H1 (cell line): ENCODE data around the gene MRPL54. TPM values are rescaled to one million over a fixed set of nuclear protein-coding genes. Genes with fewer than 3 reads are reported as not detected.

ENCODE experiments used
- CTCF ChIA-PET: fragments of 300-600 bp; sonication (Branson Sonifier 250); formaldehyde crosslinking; loops from one replicate; lab custom pipeline; 2021; ENCODE audit not compliant: partially characterized antibody; lab: Charles Lee
- POLR2A ChIA-PET: fragments of 300-600 bp; sonication (Branson Sonifier 250); formaldehyde crosslinking; loops from one replicate; lab custom pipeline; 2021; ENCODE audit warnings: inconsistent platforms; ENCODE audit not compliant: partially characterized antibody; lab: Charles Lee
- DNase-seq, 2 experiments: peaks; one replicate each; pipeline versions ENCODE4 v3.0.0 to v3.0.0-alpha.2; 2010 to 2022; ENCODE audit warnings: low spot score in 2 of 2, low read depth in 1 of 2, mixed read lengths in 1 of 2
- FAIRE-seq: peaks from 2 replicates; lab custom pipeline; 2011; peaks lifted over from hg19 to GRCh38; lab: Jason Lieb, UNC
- H2AFZ ChIP-seq: 2 replicates; pipeline ENCODE4 v1.8.1; 2012; ENCODE audit warnings: low read length, inconsistent platforms
- H2AK5ac ChIP-seq: 2 replicates; pipeline ENCODE4 v1.6.1; 2013; ENCODE audit warnings: low read depth, low read length
- H2BK120ac ChIP-seq: replicated peaks from 2 replicates; pipeline ENCODE3; 2013; ENCODE audit warnings: low read depth, low read length, inconsistent platforms
- H2BK12ac ChIP-seq: 2 replicates; pipeline ENCODE4 v1.6.1; 2013; ENCODE audit warnings: low read depth, low read length
- H2BK15ac ChIP-seq: 2 replicates; pipeline ENCODE4 v1.6.1; 2013; ENCODE audit warnings: low read length
- H2BK20ac ChIP-seq: 2 replicates; pipeline ENCODE4 v1.6.1; 2013; ENCODE audit warnings: low read length
- H2BK5ac ChIP-seq: 2 replicates; pipeline ENCODE4 v1.6.1; 2013; ENCODE audit warnings: low read depth, low read length
- H3K14ac ChIP-seq: 2 replicates; pipeline ENCODE4 v1.6.1; 2013; ENCODE audit warnings: inconsistent platforms; ENCODE audit not compliant: insufficient read length
- H3K18ac ChIP-seq: 2 replicates; pipeline ENCODE4 v1.6.1; 2013; ENCODE audit warnings: low read length; ENCODE audit errors: extremely low read depth
- H3K23ac ChIP-seq: 2 replicates; pipeline ENCODE4 v1.6.1; 2013; ENCODE audit warnings: inconsistent platforms; ENCODE audit not compliant: insufficient read length
- H3K23me2 ChIP-seq: 2 replicates; pipeline ENCODE4 v1.6.1; 2013; ENCODE audit warnings: low read depth, low read length
- H3K27ac ChIP-seq: 2 replicates; pipeline ENCODE4 v1.6.1; 2011; ENCODE audit warnings: low read depth, low read length, inconsistent platforms
- H3K27me3 ChIP-seq, 4 experiments: replicated peaks in 1 of 4; 1 replicate in 1 of 4; 2 replicates in 3 of 4; pipeline versions ENCODE4 v1.6.1 to v1.8.1; 2011 to 2013; ENCODE audit warnings: low read length in 3 of 4, mild to moderate bottlenecking in 3 of 4, inconsistent platforms in 2 of 4, mixed read lengths in 2 of 4, moderate library complexity in 1 of 4; ENCODE audit not compliant: control insufficient read depth in 3 of 4, insufficient read depth in 3 of 4; ENCODE audit errors: extremely low read depth in 1 of 4
- H3K36me3 ChIP-seq, 4 experiments: 2 replicates each; pipeline versions ENCODE4 v1.6.1 to v1.8.1; 2011 to 2013; ENCODE audit warnings: mild to moderate bottlenecking in 4 of 4, low read length in 3 of 4, moderate library complexity in 2 of 4, control low read depth in 1 of 4, inconsistent platforms in 1 of 4; ENCODE audit not compliant: insufficient read depth in 4 of 4, control insufficient read depth in 2 of 4
- H3K4ac ChIP-seq: replicated peaks from 2 replicates; pipeline ENCODE3; 2013; ENCODE audit warnings: low read length, low read depth, mixed read lengths, inconsistent platforms; ENCODE audit not compliant: insufficient read length
- H3K4me1 ChIP-seq, 4 experiments: replicated peaks in 1 of 4; 1 replicate in 1 of 4; 2 replicates in 3 of 4; pipeline versions ENCODE4 v1.6.1 to v1.8.1; 2011 to 2013; ENCODE audit warnings: low read length in 3 of 4, inconsistent platforms in 2 of 4, mixed read lengths in 1 of 4; ENCODE audit not compliant: insufficient read depth in 4 of 4, control insufficient read depth in 3 of 4
- H3K4me2 ChIP-seq, 2 experiments: 2 replicates each; pipeline versions ENCODE4 v1.6.1 to v1.8.1; 2011 to 2013; ENCODE audit warnings: low read depth in 2 of 2, low read length in 2 of 2, control low read depth in 1 of 2, inconsistent platforms in 1 of 2, mild to moderate bottlenecking in 1 of 2; ENCODE audit not compliant: insufficient read depth in 1 of 2
- H3K4me3 ChIP-seq, 4 experiments: fragments of 200-600, 300-600 bp in 1 of 4; sonication (generic), shearing (Covaris generic), sonication (Bioruptor Twin) in 1 of 4; 2 replicates each; pipeline versions ENCODE4 v1.5.1 to v1.8.1; 2011 to 2016; ENCODE audit warnings: low read length in 4 of 4, low read depth in 3 of 4, control low read depth in 2 of 4, inconsistent platforms in 2 of 4, mild to moderate bottlenecking in 2 of 4, mixed read lengths in 1 of 4, moderate library complexity in 1 of 4; ENCODE audit not compliant: insufficient read depth in 2 of 4; ENCODE audit errors: extremely low read depth in 1 of 4
- H3K56ac ChIP-seq: replicated peaks from 2 replicates; pipeline ENCODE3; 2013; ENCODE audit warnings: low read depth, mild to moderate bottlenecking, mixed read lengths, low read length, inconsistent platforms; ENCODE audit not compliant: insufficient read length
- H3K79me1 ChIP-seq: 2 replicates; pipeline ENCODE4 v1.6.1; 2013; ENCODE audit warnings: low read depth, low read length, control low read depth
- H3K79me2 ChIP-seq, 2 experiments: 2 replicates each; pipeline versions ENCODE4 v1.6.1 to v1.8.1; 2012 to 2013; ENCODE audit warnings: low read length in 2 of 2, mild to moderate bottlenecking in 2 of 2, inconsistent platforms in 1 of 2; ENCODE audit not compliant: insufficient read depth in 2 of 2, control insufficient read depth in 1 of 2
- H3K9ac ChIP-seq, 4 experiments: replicated peaks in 1 of 4; 1 replicate in 1 of 4; 2 replicates in 3 of 4; pipeline versions ENCODE4 v1.6.1 to v1.8.1; 2011 to 2013; ENCODE audit warnings: low read depth in 3 of 4, low read length in 3 of 4, control low read depth in 2 of 4, mild to moderate bottlenecking in 2 of 4, moderate library complexity in 2 of 4, inconsistent platforms in 1 of 4; ENCODE audit errors: extremely low read depth in 1 of 4
- H3K9me3 ChIP-seq, 2 experiments: 2 replicates each; pipeline versions ENCODE4 v1.6.1 to v1.8.1; 2012 to 2013; ENCODE audit warnings: mild to moderate bottlenecking in 2 of 2, moderate library complexity in 2 of 2, control low read depth in 1 of 2, inconsistent platforms in 1 of 2, low read depth in 1 of 2, low read length in 1 of 2, mixed read lengths in 1 of 2; ENCODE audit not compliant: insufficient read depth in 2 of 2
- H4K20me1 ChIP-seq, 2 experiments: replicated peaks in 1 of 2; 2 replicates each; pipeline versions ENCODE3 to v1.8.1; 2011 to 2013; ENCODE audit warnings: inconsistent platforms in 2 of 2, low read length in 2 of 2, mild to moderate bottlenecking in 1 of 2; ENCODE audit not compliant: insufficient read depth in 2 of 2, control insufficient read depth in 1 of 2
- H4K5ac ChIP-seq: 2 replicates; pipeline ENCODE4 v1.6.1; 2013; ENCODE audit warnings: low read length, low read depth, mixed read lengths, inconsistent platforms; ENCODE audit not compliant: insufficient read length
- H4K8ac ChIP-seq: 2 replicates; pipeline ENCODE4 v1.8.0; 2013; ENCODE audit warnings: mild to moderate bottlenecking, moderate library complexity, low read length, inconsistent platforms; ENCODE audit not compliant: insufficient read depth; ENCODE audit errors: extremely low read depth
- H4K91ac ChIP-seq: replicated peaks from 2 replicates; pipeline ENCODE3; 2013; ENCODE audit warnings: low read length, mixed read lengths, inconsistent platforms; ENCODE audit not compliant: insufficient read length
- BACH1 ChIP-seq: IDR thresholded peaks from 2 replicates; pipeline ENCODE4 v1.6.1; 2012; ENCODE audit warnings: low read length, improper control_type of control experiment
- GTF2F1 ChIP-seq: IDR thresholded peaks from 2 replicates; pipeline ENCODE4 v1.6.1; 2012; ENCODE audit warnings: low read depth, low read length, improper control_type of control experiment, borderline replicate concordance
- HDAC6 ChIP-seq: IDR thresholded peaks from one replicate; pipeline ENCODE4 v1.7.1; 2012; ENCODE audit warnings: low read depth, mild to moderate bottlenecking, inconsistent platforms, low read length, moderate library complexity
- TBP ChIP-seq: IDR thresholded peaks from 2 replicates; pipeline ENCODE4 v1.6.1; 2011; ENCODE audit warnings: low read depth, low read length, improper control_type of control experiment
- WGBS, 2 experiments: shearing (Covaris generic) in 1 of 2; methylation state at CpG; one replicate each; pipeline versions ENCODE4 v1.1.6 to v1.1.7; 2013 to 2015; ENCODE audit warnings: low lambda C conversion rate in 2 of 2, mixed read lengths in 2 of 2, inconsistent platforms in 1 of 2, low coverage in 1 of 2, missing lambda C conversion rate in 1 of 2; ENCODE audit not compliant: insufficient replicate concordance in 2 of 2, insufficient coverage in 1 of 2, insufficient read length in 1 of 2; ENCODE audit errors: extremely low coverage in 1 of 2, missing lambda C conversion rate in 1 of 2; 5-methylcytosine and 5-hydroxymethylcytosine counted together
- polyA plus RNA-seq, 7 experiments: library from polyadenylated mRNA; depleted of rRNA in 3 of 7; stranded (reverse) in 5 of 7; unstranded in 2 of 7; fragments of >200 nt in 5 of 7; fragments of 200-250 nt in 2 of 7; gene quantifications; 1 replicate in 5 of 7; 2 replicates in 1 of 7; 4 replicates in 1 of 7; pipeline versions ENCODE4 v1.2.1 to v1.2.3, GENCODE V29; 2011 to 2013; ENCODE audit warnings: missing spikeins in 2 of 7, mixed read lengths in 2 of 7
- total RNA-seq: library from RNA; stranded (reverse); fragmentation: NEBNext Ultra II Directional; extraction: Animal tissue kit (Norgen Biotek cat#: 25700); gene quantifications from 2 replicates; pipeline ENCODE4 v1.2.1, GENCODE V29; 2021

MRPL54 gene
- total and polyA plus RNA-seq, 2 of the 8 experiments (the other 6 are each of a cell fraction or from before 2014, with no cell fraction given) = 63.8 to 72.8 TPM

GRCh38 chr19:3788996-3789778, 26.7 kb downstream of the MRPL54 start:
- no peak overlapping the region for H3K4me3 ChIP-seq
- H2BK5ac ChIP-seq = no peak overlapping the region
- no peak overlapping the region for H2BK120ac ChIP-seq
- H3K27me3 ChIP-seq = peaks cover 0 to 17% (median 8%) of the 10 kb centered on the region in 4 experiments; a peak in 6 of 7 replicates
- no peak overlapping the region for H4K91ac ChIP-seq
- no peak overlapping the region for H3K27ac ChIP-seq
- DNase-seq (peak in 1 of 2 experiments; percentile 44), FAIRE-seq (no peak)
- H3K23me2 ChIP-seq = peaks cover 7% of the 10 kb centered on the region; the same call in 1 of the 2 replicates
- no peak overlapping the region for H4K5ac ChIP-seq
- TF ChIP-seq BACH1 (no peak), GTF2F1 (no peak), TBP (no peak), HDAC6 (no peak)
- peaks cover 0 to 9% (median 1%) of the 10 kb centered on the region in 4 experiments; a peak in 3 of 7 replicates for H3K4me1 ChIP-seq
- 77% methylated on average over 15 of the region's 16 CpGs; no CpG with 5 or more reads in 1 of the 2 experiments for WGBS, 2 experiments
- ChIA-PET POLR2A (interaction anchor here (0.7 to 1.7 kb wide), 3 partner anchors 10 to 243 kb away, joined by 4 to 7 read pairs (median 5); partner anchors contain the start of gene EEF2), CTCF (interaction anchor here (0.6 to 2.0 kb wide), 6 partner anchors 9 to 60 kb away, joined by 3 to 9 read pairs (median 4); partner anchors contain the start of gene MRPL54)
- no peak overlapping the region for H2AFZ ChIP-seq
- H4K8ac ChIP-seq = no peak overlapping the region; the same call in none of the 2 replicates
- H2BK20ac ChIP-seq = no peak overlapping the region
- no peak overlapping the region for H2BK15ac ChIP-seq
- H3K14ac ChIP-seq = no peak overlapping the region
- H3K36me3 ChIP-seq = no peaks in the 10 kb centered on the region
- no peak overlapping the region for H3K9ac ChIP-seq
- H3K4ac ChIP-seq = no peak overlapping the region
- 0 out of 4 replicates have a peak, but pooled peaks cover 0 to 4% of the 10 kb centered on the region in 2 experiments for H3K9me3 ChIP-seq
- no peak overlapping the region for H2AK5ac ChIP-seq
- H3K23ac ChIP-seq = no peak overlapping the region
- H3K79me1 ChIP-seq = no peaks in the 10 kb centered on the region
- H3K56ac ChIP-seq = no peak overlapping the region
- no peak overlapping the region for H3K4me2 ChIP-seq
- H3K18ac ChIP-seq = no peak overlapping the region
- H4K20me1 ChIP-seq = no peaks in the 10 kb centered on the region
- no peak overlapping the region for H2BK12ac ChIP-seq
- no peaks in the 10 kb centered on the region for H3K79me2 ChIP-seq
